NCI-H2107 treated with DMSO at 0.1 percent for 48 hours (cell line): ENCODE measurements around the gene LDAH.
"Not testable (repeated sequence)": the region's sequence is repeated elsewhere in the genome, so short reads cannot be mapped to it uniquely, and the experiment has no call there.

ENCODE experiments used
- DNase-seq: peaks from one replicate; lab custom pipeline; 2025; ENCODE audit not compliant: unreplicated experiment; lab: John Stamatoyannopoulos, UW

The LDAH gene

GRCh38 chr2:20723543-20723942, 99.4 kb downstream of the LDAH start:
- DNase-seq = no peak

GRCh38 chr2:20722592-20723240, 100.2 kb downstream of the LDAH start:
- no peak for DNase-seq

GRCh38 chr2:20717641-20718040, 105.3 kb downstream of the LDAH start:
- DNase-seq = no peak

GRCh38 chr2:20716164-20716563, 106.7 kb downstream of the LDAH start:
- DNase-seq = not testable (repeated sequence)

GRCh38 chr2:20714412-20714811, 108.5 kb downstream of the LDAH start:
- DNase-seq = not testable (repeated sequence)

GRCh38 chr2:20713585-20713984, 109.3 kb downstream of the LDAH start:
- DNase-seq = not testable (repeated sequence)

GRCh38 chr2:20711641-20712040, 111.3 kb downstream of the LDAH start:
- not testable (repeated sequence) for DNase-seq

GRCh38 chr2:20707601-20708000, 115.3 kb downstream of the LDAH start:
- DNase-seq = no peak

GRCh38 chr2:20706786-20707185, 116.1 kb downstream of the LDAH start:
- no peak for DNase-seq

GRCh38 chr2:20706217-20706616, 116.7 kb downstream of the LDAH start:
- no peak for DNase-seq

- DNase-seq = no peak
Observed at GRCh38 chr2:20704886-20705285, 118.0 kb downstream of the LDAH start.

- DNase-seq = no peak
Observed at GRCh38 chr2:20702563-20702962, 120.3 kb downstream of the LDAH start.

GRCh38 chr2:20698916-20699613, 123.8 kb downstream of the LDAH start:
- DNase-seq = no peak

- DNase-seq = no peak
Observed at GRCh38 chr2:20697322-20697934, 125.5 kb downstream of the LDAH start.

- no peak for DNase-seq
Observed at GRCh38 chr2:20696366-20696765, 126.5 kb downstream of the LDAH start.

- no peak for DNase-seq
Observed at GRCh38 chr2:20693317-20693716, 129.6 kb downstream of the LDAH start.

GRCh38 chr2:20692081-20692480, 130.8 kb downstream of the LDAH start:
- DNase-seq = no peak

- no peak for DNase-seq
Observed at GRCh38 chr2:20691076-20691734, 131.7 kb downstream of the LDAH start.

- DNase-seq = no peak
Observed at GRCh38 chr2:20689428-20690264, 133.3 kb downstream of the LDAH start.

GRCh38 chr2:20687260-20687832, 135.6 kb downstream of the LDAH start:
- DNase-seq = no peak
